GM19025 (cell line): ENCODE data around the gene ELMO1.
A peak's percentile ranks its signal among the peaks of the same experiment; 100 is the strongest.

Source experiments
- ATAC-seq: cut with Tn5 transposase; IDR thresholded peaks from one replicate; pipeline ENCODE4 v1.9.1; 2021; ENCODE audit warnings: mild to moderate bottlenecking, low read depth, moderate library complexity; ENCODE audit not compliant: unreplicated experiment

ELMO1 gene

GRCh38 chr7:37471619-37472018, 23.0 kb upstream of the ELMO1 start:
- no peak for ATAC-seq

- ATAC-seq = no peak
These were observed 18.3 kb upstream of the ELMO1 start for GRCh38 chr7:37467002-37467401.

GRCh38 chr7:37462138-37462537, 13.5 kb upstream of the ELMO1 start:
- no peak for ATAC-seq

- ATAC-seq = no peak
These were observed 6.4 kb upstream of the ELMO1 start for GRCh38 chr7:37455081-37455480.

DNA sequence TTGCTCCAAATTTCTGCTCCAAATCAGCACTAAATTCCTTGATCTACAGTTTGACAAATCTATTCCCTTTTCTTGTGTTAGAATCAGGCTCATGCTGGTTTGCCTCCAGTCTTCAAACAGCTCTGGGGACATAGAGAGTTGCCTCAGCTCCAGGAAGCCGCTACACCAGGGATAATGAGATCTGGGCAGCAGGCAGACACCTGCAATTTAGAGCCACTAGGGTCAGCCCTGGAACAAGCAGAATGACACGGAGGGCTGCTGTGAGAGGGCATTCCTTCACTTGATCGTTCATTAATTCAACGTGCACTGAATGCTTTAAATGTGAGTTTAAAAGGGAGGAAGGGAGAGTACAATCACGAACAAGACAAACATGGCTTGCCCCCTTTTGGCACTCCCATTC, 3.7 kb upstream of the ELMO1 start:
- ATAC-seq = no peak

DNA sequence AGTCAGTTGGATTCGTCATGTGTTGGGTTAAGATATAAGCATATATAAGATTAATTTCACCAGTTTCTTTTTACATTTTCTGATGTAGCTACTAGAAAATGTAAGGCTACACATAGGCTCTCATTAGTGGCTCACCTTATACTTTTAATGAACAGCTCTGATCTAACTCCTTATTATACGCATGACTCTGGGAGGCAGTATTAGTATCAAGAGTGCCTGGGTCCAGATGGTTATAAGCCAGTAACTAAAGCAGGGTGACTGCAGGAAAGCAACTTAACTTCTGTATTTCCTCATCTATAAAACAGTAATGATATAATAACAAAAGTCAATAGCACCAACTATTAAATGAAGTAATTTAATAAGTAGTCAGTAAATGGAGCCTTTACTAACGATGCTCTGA, 1.4 kb upstream of the ELMO1 start:
- ATAC-seq = no peak

GRCh38 chr7:37449621-37450020, 957 bp upstream of the ELMO1 start:
- ATAC-seq = no peak

GRCh38 chr7:37448011-37448635, 541 bp downstream of the ELMO1 start:
- peak; percentile 17 for ATAC-seq

GRCh38 chr7:37446371-37446770, 2.3 kb downstream of the ELMO1 start:
- no peak for ATAC-seq

DNA sequence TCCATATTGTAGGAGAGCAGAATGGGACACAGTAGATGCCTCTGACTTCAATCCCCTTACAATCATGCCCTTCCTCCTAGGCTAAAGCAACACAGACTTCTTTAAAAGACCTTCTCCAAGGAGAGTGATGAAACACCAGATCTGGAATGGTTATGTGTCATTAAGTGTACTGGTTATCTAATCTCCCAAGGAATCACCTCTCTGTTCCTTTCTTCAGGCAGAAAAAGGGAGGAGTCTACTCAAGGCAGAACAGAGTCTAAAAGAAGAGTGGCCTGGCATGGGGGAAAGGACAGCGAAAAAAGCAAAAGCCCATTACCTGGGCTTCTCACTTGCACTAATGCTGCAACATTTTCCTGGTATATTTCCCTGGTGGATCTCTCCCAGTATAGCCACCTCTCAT, 2.9 kb downstream of the ELMO1 start:
- ATAC-seq = no peak

DNA sequence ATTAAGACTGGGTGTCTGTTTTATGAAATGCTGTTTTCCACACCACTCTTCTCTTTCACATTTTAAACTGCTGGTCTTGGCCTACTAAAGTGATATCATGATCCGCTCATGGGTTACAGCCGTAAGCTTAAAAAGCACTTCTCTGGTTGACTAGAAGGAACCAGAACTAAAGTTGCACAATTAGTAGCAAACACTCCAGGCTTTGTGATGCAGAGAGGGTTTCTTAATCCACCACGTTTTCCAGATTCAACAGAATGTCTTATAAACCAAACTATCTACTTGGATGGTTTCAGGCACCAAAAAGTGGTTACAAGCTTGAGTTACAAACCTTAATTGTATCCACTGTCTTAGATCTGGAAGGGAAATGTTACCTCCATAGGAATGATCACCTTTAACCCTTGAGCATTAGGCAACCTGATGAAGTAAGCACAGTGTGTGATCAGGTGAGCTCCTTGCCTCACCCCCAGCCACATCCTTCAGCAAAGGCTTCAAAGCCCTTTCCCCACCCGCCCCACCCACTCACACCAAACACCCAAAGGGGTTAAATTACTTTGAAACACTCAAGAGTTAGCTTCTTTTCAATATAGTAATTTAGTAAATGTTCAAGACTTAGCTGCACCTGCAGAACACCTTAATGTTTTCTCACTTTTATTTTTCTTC, 3.5 kb downstream of the ELMO1 start:
- ATAC-seq = no peak

DNA sequence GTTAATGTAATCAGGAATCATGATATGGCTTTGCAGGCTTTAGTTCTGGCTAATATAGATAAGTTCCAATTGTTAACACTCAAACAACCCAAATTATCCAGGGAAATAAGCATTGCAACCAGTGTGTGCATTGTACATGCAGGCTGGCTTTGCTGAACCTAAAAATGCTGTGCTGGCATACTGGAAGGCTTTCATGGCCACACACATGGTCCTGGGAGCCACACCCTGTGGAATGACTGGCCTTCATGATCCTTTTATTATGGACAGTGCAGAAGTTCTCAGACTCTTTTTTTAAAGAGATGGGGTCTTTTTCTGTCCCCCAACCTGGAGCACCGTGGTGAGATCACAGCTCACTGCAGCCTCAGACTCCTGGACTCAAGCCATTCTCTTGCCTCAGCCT, 5.0 kb downstream of the ELMO1 start:
- no peak for ATAC-seq

GRCh38 chr7:37442268-37442667, 6.4 kb downstream of the ELMO1 start:
- ATAC-seq = no peak

DNA sequence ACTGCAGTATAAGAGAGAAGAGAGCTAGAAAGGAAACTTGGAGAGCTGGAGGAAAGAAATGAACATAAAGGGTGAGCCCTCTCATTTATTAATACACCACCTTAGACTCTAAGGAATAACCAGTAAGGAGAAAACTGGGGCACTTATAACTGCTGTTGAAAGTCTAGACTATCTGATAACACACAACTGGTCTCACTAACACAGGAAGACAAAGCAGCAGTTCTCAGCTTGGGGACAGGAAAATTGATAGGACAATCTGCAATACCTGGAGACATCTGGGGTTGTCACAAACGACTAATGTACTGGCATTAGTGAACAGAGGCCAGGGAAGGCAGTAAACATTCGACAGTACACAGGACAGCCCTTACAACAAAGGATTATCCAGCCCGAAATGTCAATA, 6.8 kb downstream of the ELMO1 start:
- no peak for ATAC-seq

- ATAC-seq = no peak
These were observed 7.3 kb downstream of the ELMO1 start for GRCh38 chr7:37441386-37441760.

- no peak for ATAC-seq
These were observed 7.8 kb downstream of the ELMO1 start for GRCh38 chr7:37440738-37441385.

DNA sequence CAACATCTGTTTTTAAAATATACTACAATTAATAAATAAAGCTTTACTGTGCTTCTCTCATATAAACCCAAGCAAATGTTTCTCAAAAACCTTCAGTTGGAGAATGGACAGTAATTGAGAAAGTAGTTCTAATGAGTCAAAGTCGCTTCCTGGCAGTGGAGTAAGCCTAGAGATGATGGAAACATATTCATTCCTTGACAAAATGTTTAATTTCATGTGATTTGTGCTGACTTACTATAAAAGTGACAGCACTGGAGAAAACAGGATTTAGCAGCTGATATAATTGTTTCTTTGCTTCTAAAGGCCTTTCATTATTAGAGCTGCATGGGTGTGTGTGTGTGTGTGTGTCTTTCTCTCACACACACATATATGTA, 9.0 kb downstream of the ELMO1 start:
- ATAC-seq = no peak

DNA sequence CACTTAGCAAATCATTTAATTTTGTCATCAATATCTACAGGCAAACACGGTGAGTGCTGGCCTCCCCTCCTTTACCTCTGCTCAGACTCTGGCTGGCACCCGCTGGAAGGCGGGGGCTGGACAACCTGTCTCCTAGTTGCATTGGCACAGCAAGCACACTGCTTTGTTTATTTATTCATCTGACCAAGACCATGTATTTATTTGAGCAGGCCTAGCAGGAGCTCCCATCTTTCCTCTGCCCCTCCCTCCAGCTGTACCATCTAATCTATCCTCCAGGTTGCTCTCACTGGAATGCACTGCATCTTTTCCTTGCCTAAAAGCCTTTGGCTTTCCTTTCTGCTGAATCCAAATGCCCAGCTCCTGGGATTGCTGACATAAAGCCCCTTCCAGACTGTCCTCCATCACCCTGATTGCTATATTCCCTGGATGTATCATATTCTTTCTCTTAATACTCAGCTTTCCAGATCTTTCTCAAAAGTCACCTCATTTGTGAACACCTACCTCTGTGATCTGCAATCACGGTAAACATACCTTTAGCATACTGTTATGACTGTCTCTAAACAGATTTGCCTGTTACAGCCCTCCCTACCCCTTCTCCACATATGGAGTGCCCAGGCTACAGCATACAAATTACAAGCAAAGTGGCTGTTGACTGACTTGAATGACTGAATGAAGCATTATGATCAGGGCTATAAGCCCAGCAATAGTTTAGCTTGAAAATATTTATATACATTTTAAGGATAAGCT, 9.6 kb downstream of the ELMO1 start:
- no peak for ATAC-seq

- no peak for ATAC-seq
These were observed 13.4 kb downstream of the ELMO1 start for GRCh38 chr7:37435156-37435855.

GRCh38 chr7:37434529-37434928, 14.1 kb downstream of the ELMO1 start:
- no peak for ATAC-seq

DNA sequence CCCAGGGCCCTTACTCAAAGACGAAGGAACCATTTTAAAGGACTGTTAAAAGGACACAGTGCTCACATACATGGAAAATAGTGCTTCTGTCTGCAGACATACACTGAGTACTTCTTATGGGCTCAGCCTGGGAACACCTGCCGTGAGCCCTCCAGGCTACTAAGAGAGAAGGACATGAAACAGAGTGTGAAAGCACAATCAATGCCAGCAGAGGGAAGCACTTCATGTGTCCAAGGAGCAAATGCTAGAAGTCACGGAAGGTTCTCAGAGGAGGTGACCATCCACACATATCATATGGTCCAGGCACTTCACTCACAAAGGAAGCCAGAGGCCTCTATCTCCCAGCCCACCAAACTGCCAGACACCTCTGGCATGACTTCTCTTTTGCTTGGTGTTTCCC, 15.5 kb downstream of the ELMO1 start:
- no peak for ATAC-seq
